GM18511 (cell line): ENCODE measurements around the gene UBAC1.
"Not testable (repeated sequence)": the region's sequence is repeated elsewhere in the genome, so short reads cannot be mapped to it uniquely, and the experiment has no call there.

Experiments
- ATAC-seq: cut with Tn5 transposase; IDR thresholded peaks from one replicate; pipeline ENCODE4 v1.9.1; 2021; ENCODE audit warnings: mild to moderate bottlenecking, moderate library complexity; ENCODE audit not compliant: unreplicated experiment

UBAC1 gene

GRCh38 chr9:135905380-135906258 lies 55.6 kb downstream of the UBAC1 start:
- ATAC-seq = no peak

DNA sequence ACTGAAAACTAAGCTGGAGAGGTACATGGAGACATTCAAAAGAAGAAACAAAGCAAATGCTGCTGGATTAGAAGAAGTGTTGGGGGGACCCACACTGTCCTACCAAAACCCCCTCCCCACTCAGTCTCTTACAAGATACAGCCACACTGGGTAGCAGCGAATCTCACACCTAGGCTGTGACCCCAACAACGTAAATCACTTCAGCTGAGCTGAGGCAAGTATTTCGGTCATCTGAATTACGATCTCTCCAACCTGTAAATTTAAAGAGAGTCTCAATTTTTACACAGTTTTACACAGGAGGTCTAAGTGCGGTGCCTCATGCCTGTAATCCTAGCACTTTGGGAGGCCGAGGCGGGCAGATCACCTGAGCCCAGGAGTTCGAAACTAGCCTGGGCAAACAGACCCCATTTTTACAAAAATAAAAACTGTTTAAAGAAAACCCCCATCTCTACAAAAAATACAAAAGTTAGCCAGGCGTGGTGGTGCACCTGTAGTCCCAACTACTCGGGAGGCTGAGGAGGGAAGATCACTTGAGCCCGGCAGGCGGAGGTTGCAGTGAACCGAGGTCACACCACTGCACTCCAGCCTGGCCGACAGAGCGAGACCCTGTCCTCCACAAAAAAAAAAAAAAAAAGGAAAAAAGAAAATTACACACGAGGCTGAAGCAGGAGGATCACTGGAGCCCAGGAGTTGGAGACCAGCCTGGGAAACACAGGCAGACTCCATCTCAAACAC lies 57.2 kb downstream of the UBAC1 start:
- ATAC-seq = no peak

- no peak for ATAC-seq
Measured at GRCh38 chr9:135903358-135903656, 57.9 kb downstream of the UBAC1 start.

DNA sequence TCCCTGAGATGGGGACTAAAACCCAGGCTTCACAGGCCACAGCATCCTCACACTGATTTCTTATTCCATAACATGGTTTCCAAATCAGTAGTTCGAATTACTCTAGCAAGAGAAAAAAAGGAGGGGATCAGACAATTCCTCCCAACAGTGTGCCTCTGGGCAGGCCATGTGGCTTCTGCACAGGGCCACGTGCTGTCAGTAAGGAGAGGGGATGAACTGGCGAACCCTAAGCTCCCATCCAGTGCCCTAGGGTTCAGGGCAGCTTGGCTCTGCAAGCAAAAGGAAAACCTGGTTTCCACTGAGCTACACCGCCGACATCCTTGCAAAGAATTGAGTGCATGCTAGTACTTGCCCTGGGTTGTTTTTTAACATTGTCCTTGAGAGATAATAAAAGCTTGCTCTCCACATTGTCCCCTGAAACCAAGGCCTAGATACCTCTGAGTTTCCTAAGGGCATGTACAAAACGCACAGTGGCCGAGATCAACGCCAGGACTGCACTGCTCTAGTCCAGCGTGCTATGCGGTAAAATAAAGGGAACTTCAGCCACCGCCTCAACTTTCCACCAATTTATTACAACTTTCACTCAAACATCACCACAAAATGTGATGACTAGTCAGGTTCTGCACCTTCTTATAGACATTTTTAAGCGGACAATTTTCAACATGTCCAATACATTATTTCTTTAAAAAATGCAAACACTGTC lies 58.4 kb downstream of the UBAC1 start:
- no peak for ATAC-seq

DNA sequence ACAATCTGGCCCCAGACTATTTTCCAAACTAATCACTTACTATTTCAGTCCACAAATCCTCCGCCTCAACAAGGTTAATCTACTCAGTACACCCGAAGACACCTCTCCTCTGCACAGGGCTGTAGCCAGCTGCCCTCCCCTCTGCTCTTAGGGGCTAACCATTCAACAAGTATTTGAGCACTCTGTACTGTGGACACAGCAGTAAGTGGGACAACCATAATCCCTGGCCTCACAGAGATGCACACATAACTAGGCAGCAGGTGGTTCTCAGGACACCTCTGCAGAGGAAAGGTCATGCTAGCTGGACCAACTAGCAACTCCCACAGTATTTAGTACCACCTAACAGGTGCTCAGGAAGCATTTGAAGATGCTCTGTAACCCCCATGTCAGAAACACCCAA lies 59.3 kb downstream of the UBAC1 start:
- no peak for ATAC-seq

- ATAC-seq = no peak
Measured at GRCh38 chr9:135901031-135901758, 60.0 kb downstream of the UBAC1 start.

- no peak for ATAC-seq
Measured at GRCh38 chr9:135898634-135899407, 62.4 kb downstream of the UBAC1 start.

- no peak for ATAC-seq
Measured at GRCh38 chr9:135896626-135897025, 64.5 kb downstream of the UBAC1 start.

DNA sequence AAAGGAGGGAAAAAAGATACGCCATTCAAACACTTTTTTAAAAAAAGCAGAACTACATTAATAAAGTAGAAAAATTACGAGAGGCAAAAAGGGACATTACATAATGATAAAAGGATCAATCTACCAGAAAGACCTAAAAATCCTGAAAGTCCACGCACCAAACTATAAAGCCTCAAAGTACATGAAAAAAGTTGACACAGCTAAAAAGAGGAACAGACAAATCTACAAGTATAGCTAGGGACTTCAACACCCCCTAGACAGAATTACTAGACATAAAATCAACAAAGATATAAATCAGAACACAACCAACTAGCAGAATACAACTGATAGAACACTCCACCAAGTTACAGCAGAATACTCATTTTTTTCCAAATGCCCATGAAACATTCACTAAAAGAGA lies 65.0 kb downstream of the UBAC1 start:
- no peak for ATAC-seq

DNA sequence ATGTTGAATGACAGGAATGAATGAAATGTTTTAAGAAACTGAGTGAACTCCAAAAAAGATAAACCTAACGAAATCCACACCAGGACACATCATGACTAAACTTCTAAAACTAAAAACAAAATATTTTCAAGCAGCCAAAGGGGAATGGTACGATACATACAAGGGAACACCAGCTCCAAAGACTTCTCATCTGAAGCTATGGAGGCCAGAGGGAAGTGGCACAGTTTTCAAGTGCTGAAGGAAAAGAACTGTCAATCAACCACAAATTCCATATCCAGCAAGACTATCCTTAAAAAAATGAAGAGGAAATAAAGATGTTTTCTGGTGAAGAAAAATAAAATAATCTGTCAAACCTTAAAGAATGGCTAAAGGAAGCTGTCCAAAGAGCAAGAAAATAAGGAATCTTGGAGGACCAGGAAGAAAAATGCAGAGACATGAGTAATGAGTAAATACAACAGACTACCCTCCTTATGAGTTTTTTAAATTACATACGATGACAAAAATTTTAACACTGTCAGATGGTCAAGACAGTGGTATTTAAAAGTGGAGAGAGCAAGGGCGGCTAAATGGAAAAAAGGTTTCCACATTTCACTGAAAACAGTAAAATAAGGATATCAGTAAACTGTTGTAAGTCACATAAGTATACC lies 65.8 kb downstream of the UBAC1 start:
- no peak for ATAC-seq

DNA sequence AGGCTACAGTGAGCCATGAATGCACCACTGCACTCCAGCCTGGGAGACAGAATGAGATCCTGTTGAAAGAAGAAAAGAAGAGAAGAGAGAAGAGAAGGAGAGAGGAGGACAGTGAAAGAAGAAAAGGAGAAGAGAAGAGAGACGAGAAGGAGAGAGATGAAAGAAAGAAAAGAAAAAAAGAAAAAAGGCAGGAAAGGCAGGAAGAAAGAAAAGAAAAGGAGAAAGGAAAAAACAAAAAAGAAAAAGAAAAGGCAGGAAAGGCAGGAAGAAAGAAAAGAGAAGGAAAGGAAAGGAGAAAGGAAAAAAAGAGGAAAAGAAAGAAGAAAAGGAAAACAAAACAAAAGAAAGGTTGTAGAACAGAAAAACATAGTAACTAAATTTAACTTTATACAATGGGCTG lies 68.1 kb downstream of the UBAC1 start:
- no peak for ATAC-seq

DNA sequence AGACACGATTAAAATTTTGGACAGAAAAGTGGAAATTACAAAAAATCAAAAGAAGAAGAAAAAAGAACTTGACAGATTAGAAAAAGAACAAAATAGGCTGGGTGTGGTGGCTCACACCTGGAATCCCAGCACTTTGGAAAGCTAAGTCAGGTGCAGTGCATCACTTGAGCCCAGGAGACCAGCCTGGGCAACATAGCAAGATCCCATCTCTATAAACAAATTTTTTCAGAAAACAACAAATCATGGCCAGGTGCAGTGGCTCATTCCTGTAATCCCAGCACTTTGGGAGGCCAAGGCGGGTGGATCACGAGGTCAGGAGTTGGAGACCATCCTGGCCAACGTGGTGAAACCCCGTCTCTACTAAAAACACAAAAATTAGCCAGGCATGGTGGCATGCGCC lies 68.8 kb downstream of the UBAC1 start:
- not testable (repeated sequence) for ATAC-seq

- no peak for ATAC-seq
Measured at GRCh38 chr9:135891027-135891631, 70.0 kb downstream of the UBAC1 start.

GRCh38 chr9:135890190-135891026 lies 70.8 kb downstream of the UBAC1 start:
- no peak for ATAC-seq

DNA sequence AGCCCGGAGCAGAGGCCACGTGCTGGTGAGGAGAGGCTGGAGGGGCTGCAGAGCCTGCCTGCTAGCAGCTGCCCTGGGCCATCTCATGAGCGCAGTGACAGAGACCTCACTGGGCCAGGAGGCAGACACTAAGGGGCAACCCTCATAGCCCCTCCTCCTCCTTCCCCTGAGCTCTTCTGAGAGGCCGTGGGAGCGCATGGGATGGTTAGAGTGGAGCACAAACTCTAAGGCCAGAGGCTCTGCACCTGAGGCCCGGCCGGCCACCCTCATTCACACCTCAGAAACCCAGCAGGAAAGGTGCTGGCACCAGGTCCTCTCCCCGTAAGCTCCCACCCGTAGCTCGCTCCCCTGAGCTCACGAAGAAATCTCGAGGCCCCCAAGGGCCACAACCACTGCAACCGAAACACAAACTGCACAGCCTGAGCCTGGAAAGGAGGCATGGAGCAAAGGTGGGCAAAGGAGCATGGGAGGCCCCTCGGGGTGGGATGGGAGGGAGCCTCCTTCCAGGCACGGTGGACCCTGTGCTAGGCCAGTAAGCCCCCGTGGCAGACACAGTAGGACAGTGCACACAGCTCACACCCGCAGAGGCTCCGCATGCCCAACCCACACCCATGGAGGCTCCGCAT lies 71.5 kb downstream of the UBAC1 start:
- ATAC-seq = no peak

DNA sequence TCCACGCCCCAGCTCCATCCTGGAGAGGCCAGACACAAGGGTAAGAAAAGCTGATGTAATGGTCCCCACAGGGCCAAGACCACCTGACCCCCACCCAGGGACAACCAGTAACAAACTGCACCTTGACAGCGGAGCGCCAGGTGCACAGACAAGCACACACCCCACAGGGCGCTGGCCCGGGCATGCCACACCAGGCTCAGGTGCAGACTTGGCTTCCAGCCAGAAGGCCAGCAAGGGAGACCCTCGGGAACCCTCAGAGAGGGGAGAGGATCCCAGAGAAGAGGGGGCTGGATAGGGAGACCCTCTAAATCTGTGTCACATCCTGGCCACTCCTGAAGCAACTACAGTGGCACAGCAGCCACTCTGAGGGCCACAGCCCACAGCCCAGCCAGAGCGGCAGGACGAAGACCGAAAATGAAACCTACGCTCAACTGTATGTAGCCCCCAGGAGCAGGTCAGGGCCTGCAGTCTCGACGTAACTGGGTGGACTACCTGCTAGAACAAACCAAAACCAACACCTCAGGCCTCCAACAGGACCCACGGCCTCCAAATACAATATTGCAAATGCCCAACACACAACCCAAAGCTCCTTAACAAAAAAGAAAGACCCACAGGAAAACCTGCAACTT lies 72.3 kb downstream of the UBAC1 start:
- no peak for ATAC-seq

DNA sequence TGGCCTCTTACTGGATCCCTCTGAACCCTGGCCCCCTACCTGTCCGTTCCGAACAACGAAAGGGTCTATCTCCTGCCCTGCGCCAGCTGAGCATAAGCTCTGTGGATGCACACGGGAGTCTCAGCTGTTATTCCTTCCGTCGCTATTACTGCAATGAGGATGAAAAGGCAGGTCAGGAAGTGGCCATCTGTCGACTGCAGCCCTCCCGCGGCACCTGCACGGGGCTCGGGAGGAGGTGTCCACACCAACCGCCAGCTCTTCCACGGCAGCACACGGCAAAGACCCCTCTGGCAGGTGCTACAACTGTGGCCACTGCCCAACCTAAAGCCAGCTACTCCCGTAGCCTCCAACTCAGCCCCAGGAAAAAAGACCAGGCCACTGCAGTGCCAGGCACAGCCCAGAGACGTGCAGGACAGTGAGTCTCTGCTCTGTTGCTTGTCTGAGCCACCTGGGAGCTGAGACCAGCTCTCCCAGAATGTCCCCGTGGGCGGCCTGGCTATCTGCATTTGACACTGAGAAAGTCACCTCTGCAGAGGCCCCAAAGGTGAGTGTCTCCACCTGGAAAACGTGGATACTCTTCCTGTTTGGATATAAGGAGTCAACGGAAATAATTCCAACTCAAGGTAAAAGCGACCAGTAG lies 72.9 kb downstream of the UBAC1 start:
- no peak for ATAC-seq
